ENCODE results near the gene RSL1D1. TPM values are rescaled to one million over a fixed set of nuclear protein-coding genes. Genes with fewer than 3 reads are reported as not detected.

RSL1D1 gene
- total RNA-seq, 4 donors from 2014 or later: 215 to 302 (median 259) TPM

DNA sequence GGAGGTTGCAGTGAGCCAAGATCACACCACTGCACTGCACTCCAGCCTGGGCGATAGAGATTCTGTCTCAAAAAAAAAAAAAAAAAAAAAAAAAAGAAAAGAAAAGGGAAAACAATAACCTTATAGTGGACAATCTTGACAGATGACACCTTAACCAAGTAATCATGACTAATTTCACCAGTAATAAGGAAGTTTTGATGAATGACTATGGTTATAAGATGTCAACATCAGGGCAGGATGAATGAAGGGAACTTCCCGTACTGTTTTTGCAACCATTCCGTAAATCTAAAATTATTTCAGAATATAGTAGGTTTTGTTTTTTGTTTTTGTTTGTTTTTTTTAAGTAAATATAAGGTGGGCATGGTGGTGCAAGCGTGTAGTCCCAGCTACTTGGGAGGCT, 41.4 kb upstream of the RSL1D1 start:
- Histone ChIP-seq H3K27me3 (no peaks in the 10 kb centered on the region), H3K4me3 (no peak overlapping the region), H3K9me3 (no peaks in the 10 kb centered on the region), H3K4me1 (no peaks in the 10 kb centered on the region), H3K36me3 (peaks cover 0 to 65% of the 10 kb centered on the region in 2 donors), H3K27ac (no peak overlapping the region)
- intact Hi-C loops (cut with DNase I; ENCODE audit: low total_unique reads) (no loop called here), in situ Hi-C loops (cut with MboI; ENCODE audit: low sequenced_read_pairs in 4 of 4) (no loop called here)
- TF ChIP-seq POLR2A (IDR thresholded peaks at IDR 0.05) (no peak), CTCF (IDR thresholded peaks at IDR 0.05 in 4 of 5, conservative IDR thresholded peaks at IDR 0.05 in 1 of 5) (no peak)
- ATAC-seq (no peak), DNase-seq (no peak)

DNA sequence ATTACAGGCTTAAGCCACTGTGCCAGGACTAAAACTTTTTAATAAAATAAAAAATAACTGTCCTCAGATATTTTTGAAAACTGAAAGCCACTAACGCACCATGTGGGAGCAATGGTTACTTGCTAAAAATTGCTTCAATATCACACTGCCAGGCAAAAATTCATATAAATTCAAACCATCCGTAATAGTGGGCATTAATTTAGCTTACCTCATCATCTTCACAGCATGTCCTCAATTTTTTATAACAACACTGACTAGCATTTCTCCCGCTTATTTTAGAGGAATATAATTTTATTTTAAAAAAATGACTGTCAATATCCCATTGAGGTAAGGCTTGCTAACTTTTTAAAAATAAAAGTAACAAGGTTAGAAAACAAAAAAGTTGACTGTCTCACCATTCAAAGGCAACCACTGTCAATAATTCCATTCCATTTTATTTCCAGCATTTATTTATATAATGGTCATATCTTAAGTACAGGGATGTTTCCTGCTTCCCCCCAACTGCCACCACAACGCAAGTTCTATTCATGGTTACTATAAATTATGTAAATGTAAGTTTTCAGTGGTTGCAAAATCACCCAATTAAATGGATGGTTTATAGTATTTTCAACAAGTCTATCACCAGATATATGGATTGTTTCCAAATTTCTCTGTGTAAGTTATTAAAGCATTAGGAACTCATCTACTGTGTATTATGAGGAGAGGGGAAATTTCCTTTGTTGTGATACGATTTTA, 39.1 kb upstream of the RSL1D1 start:
- H3K9me3 ChIP-seq: no peaks in the 10 kb centered on the region
- H3K36me3 ChIP-seq: peaks cover 0 to 81% of the 10 kb centered on the region in 2 donors
- no peaks in the 10 kb centered on the region for H3K4me1 ChIP-seq
- TF ChIP-seq CTCF (IDR thresholded peaks at IDR 0.05 in 4 of 5, conservative IDR thresholded peaks at IDR 0.05 in 1 of 5) (no peak), POLR2A (IDR thresholded peaks at IDR 0.05) (no peak)
- no peaks in the 10 kb centered on the region for H3K27me3 ChIP-seq
- in situ Hi-C loops (cut with MboI; ENCODE audit: low sequenced_read_pairs in 4 of 4) (no loop called here), intact Hi-C loops (cut with DNase I; ENCODE audit: low total_unique reads) (no loop called here)
- DNase-seq (no peak), ATAC-seq (no peak)
- H3K27ac ChIP-seq: no peak overlapping the region
- no peak overlapping the region for H3K4me3 ChIP-seq

- no peaks in the 10 kb centered on the region for H3K9me3 ChIP-seq
- intact Hi-C loops (cut with DNase I; ENCODE audit: low total_unique reads): no loop called here
- TF ChIP-seq POLR2A (IDR thresholded peaks at IDR 0.05): no peak
- TF ChIP-seq CTCF (IDR thresholded peaks at IDR 0.05 in 4 of 5, conservative IDR thresholded peaks at IDR 0.05 in 1 of 5): no peak
- no peaks in the 10 kb centered on the region for H3K4me1 ChIP-seq
- no peak overlapping the region for H3K4me3 ChIP-seq
- DNase-seq (no peak), ATAC-seq (no peak)
- H3K36me3 ChIP-seq: peaks cover 0 to 88% of the 10 kb centered on the region in 2 donors
- no peak overlapping the region for H3K27ac ChIP-seq
- in situ Hi-C loops (cut with MboI; ENCODE audit: low sequenced_read_pairs in 4 of 4): no loop called here
- no peaks in the 10 kb centered on the region for H3K27me3 ChIP-seq
These were observed 35.5 kb upstream of the RSL1D1 start for GRCh38 chr16:11886881-11887280.

- TF ChIP-seq POLR2A (IDR thresholded peaks at IDR 0.05): no peak
- no peak for TF ChIP-seq CTCF (IDR thresholded peaks at IDR 0.05 in 4 of 5, conservative IDR thresholded peaks at IDR 0.05 in 1 of 5)
- in situ Hi-C loops (cut with MboI; ENCODE audit: low sequenced_read_pairs in 4 of 4): no loop called here
These were observed 32.7 kb upstream of the RSL1D1 start for GRCh38 chr16:11884035-11884434.

DNA sequence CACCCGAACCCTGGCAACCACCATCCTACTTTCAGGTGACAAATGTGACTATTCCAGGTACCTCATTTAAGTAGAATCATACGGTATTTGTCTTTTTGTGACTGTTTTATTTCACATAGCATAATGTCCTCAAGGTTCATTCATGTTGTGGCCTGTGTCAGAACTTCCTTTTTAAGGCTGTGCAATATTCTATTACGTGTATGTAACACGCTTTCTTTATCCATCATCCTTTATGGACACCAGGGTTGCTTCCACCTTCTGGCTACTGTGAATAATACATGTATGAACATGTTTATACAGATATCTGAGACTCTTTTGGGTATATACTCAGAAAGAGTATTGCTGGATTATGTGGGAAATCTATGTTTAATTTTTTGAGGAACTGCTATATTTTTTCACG, 28.7 kb upstream of the RSL1D1 start:
- TF ChIP-seq POLR2A (IDR thresholded peaks at IDR 0.05): no peak
- TF ChIP-seq CTCF (IDR thresholded peaks at IDR 0.05 in 4 of 5, conservative IDR thresholded peaks at IDR 0.05 in 1 of 5): no peak
- H3K36me3 ChIP-seq: peaks cover 0 to 84% of the 10 kb centered on the region in 2 donors
- no peak for DNase-seq
- in situ Hi-C loops (cut with MboI; ENCODE audit: low sequenced_read_pairs in 4 of 4): no loop called here
- intact Hi-C loops (cut with DNase I; ENCODE audit: low total_unique reads): no loop called here
- no peak overlapping the region for H3K4me3 ChIP-seq
- no peak for ATAC-seq
- no peaks in the 10 kb centered on the region for H3K9me3 ChIP-seq
- H3K27ac ChIP-seq: no peak overlapping the region
- H3K27me3 ChIP-seq: no peaks in the 10 kb centered on the region
- H3K4me1 ChIP-seq: no peaks in the 10 kb centered on the region

More at GRCh38 chr16:11884035-11884434, 32.7 kb upstream of the RSL1D1 start:
- no peak overlapping the region for H3K27ac ChIP-seq
- no peak overlapping the region for H3K4me3 ChIP-seq
- intact Hi-C loops (cut with DNase I; ENCODE audit: low total_unique reads): no loop called here
- DNase-seq (no peak), ATAC-seq (no peak)
- no peaks in the 10 kb centered on the region for H3K4me1 ChIP-seq
- no peaks in the 10 kb centered on the region for H3K9me3 ChIP-seq
- H3K27me3 ChIP-seq: no peaks in the 10 kb centered on the region
- H3K36me3 ChIP-seq: peaks cover 0 to 92% of the 10 kb centered on the region in 2 donors
